Astrocyte of the hippocampus (primary cell): ENCODE results near the gene SUN5.
"Not testable (repeated sequence)": the region's sequence is repeated elsewhere in the genome, so short reads cannot be mapped to it uniquely, and the experiment has no call there.

Experiments
- DNase-seq: peaks from one replicate; pipeline ENCODE4 v3.0.0; 2011; ENCODE audit warnings: low read depth, low spot score

Gene SUN5

DNA sequence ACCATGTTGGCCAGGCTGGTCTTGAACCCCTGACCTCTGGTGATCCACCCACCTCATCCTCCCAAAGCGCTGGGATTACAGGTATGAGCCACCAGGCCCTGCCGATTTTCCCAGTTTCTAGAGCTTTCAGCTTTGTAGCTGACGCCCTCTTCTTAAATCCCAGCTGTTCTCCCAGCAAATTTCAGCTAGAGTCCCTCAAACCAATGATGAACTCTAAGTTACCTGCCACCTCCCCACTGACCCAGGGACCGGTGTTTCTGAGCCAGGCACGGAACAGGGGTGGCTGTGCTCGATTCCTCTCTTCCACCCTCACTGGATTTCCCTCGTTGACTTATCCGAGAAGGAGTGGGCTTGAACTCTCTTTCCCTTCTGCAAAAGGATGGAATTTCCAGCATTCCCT lies 39.1 kb downstream of the SUN5 start:
- no peak for DNase-seq

GRCh38 chr20:32964575-32964974 lies 39.7 kb downstream of the SUN5 start:
- DNase-seq, result no peak

DNA sequence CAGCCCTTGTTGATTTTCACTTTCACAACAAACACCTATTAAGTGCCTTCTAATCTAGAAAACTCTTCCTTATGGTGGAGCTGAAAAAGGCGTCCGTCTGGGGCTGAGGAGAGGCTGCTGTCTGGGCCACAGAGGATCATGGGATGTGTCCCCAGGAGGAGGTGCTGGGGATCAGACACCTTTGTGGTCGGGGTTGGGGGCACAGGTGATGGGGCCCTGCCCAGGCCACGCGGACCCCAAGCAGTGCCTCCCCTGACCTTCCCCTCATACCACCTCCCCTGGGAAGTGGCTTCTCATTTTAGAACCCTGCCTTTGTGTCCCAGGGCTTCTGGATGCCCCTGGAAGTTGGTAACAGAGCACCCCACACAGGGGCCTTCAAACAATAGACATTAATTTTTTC lies 41.1 kb downstream of the SUN5 start:
- DNase-seq, result no peak

GRCh38 chr20:32962646-32963045 lies 41.6 kb downstream of the SUN5 start:
- DNase-seq, result not testable (repeated sequence)

GRCh38 chr20:32962053-32962452 lies 42.2 kb downstream of the SUN5 start:
- no peak for DNase-seq

- no peak for DNase-seq
These were observed 43.1 kb downstream of the SUN5 start for GRCh38 chr20:32960849-32961731.

DNA sequence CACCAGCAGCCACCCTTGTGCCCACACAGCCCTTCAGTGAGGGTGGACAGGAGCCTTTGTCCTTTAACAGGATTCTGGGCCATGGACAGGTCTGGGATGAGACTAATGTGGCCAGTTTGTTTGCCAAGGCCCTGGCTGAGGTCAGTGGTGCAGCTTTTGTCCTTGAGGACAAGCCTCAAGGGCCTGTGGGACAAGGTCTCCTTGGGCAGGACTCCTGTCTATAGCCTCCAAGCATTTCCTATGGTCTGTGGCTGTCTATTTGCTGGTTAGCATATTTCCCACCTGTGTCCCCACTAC lies 44.1 kb downstream of the SUN5 start:
- DNase-seq, result no peak

DNA sequence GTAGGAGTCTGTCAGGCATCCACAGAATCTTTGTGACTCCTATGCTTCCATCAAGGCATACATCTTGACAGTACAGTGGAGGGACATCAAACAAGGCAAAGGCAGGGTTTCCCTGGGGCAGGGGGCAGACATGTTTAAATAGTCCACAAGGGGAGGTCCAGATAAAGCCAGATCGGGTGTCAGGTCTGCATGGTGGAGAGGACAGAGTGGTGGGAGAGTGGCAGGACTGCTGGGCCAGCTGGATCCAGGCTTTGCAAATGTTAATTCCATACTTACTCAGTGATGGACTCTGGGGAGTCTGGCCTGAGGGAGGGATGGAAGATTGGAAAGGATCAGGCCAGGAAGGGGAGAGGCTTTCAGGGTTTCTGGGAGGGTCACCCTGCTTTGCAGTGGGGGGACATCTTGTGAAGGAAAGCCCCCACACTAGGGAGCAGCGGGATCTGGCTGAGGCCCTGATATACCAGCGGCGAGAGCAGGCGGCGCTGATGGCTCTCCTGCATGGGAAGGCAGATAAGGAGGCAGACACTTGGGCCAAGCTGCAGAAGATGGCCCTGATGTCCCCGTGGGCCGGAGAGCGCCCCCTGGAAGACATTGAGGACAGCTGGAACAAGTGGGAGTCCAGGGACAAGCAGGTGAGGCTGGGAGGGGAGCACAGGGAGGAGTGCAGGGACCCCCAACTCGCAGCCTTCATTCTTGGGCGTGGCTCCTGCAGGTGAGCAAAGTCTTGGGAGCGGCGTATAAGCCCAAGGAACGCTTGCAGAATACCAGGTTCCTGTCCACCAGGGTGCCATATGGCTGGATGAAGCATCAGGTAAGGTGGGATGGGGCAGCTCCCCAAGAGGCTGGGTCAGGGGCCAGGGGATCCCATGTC lies 44.6 kb downstream of the SUN5 start:
- no peak for DNase-seq

GRCh38 chr20:32958574-32958973 lies 45.7 kb downstream of the SUN5 start:
- DNase-seq, result no peak

DNA sequence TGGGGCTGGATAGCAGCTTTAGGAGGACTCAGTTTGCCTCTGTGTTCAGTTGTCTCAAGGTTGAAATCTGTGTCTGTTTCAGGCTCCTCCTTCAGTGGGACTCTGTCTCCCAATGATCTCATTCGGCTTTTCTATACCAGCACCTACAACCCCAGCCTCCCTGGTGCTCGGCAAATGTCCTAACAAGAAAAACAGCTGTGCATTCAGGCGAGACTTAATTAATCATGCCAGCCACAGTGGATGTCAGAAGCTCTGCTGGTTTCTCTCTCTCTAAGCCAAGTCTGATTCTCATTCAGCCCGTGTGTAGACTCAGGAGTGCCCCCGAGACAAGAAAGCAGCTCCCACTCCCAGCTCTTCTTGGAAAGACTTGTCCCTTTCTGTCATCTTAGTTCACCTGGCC lies 46.8 kb downstream of the SUN5 start:
- DNase-seq, result no peak

DNA sequence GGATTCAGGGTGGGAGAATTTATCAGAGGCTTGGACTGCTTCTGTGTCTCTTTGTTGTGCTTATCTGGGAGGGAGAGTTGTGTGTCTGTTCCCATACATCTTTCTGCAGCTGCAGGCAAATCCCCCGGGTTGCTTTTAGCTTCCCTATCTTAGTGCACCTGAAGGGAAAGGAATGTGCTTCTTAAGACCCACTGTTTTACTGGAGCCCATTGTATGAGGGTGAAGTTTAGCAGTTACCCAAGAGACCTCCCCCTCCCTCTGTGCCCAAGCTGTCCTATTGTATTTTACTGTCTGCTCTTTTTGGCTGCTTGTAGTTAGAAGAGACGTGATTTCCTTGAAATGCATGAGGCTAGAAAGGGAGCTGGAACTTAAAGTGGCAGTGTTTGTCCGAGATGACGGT lies 53.7 kb downstream of the SUN5 start:
- DNase-seq, result not testable (repeated sequence)

- DNase-seq, result no peak
These were observed 57.6 kb downstream of the SUN5 start for GRCh38 chr20:32946629-32947028.

DNA sequence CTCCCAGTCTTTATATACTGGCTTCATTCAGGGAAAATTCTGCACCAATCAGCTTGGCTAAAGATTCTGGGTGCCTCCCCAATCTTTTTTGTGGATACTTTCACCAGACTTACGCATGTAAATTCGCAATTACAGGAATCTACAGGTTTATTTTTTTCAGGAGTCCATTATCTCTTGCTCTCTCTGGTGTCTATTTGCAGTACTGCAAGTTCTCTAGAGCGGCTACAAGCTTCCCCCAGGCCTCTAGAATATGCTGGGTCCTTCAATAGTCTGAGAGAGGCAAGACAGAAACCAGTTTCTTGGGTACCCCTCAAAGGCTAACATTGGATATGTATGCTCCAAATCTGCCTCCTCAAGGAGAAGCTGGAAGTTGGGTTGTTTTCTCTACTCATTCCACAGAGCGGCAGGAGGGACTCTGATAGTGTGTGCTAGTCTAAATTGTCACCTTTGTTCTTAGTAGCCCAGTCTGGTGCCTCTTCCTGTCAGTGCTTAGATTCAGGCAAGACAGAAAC lies 58.5 kb downstream of the SUN5 start:
- peak; percentile 26 for DNase-seq

DNA sequence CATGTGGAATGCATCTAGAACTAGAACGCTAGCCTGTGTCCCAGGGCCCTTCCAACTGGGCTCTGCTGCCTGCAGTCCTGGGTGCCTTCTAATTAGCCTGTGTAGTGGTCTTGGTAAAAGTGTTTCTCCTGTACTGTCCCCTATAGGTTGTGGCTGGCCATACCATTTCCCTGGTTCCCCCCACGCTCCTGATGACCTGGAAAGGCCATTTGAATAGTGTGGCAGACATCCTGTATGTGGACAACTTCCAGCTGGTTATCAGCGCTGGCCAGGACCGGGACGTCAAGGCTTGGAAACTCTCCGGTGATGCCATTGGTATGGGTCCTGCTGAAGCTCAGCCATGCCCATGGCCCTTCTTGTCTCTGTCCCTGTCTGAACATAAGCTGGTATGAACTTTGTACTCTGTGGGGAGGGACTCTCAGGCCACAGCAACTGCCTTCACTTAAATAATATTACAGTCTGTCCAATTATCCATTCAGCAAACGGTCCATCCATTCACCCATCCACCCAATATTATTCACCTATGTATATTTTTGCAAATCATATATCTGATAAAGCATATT lies 60.7 kb downstream of the SUN5 start:
- DNase-seq, result no peak

GRCh38 chr20:32941155-32941885 lies 62.9 kb downstream of the SUN5 start:
- no peak for DNase-seq

DNA sequence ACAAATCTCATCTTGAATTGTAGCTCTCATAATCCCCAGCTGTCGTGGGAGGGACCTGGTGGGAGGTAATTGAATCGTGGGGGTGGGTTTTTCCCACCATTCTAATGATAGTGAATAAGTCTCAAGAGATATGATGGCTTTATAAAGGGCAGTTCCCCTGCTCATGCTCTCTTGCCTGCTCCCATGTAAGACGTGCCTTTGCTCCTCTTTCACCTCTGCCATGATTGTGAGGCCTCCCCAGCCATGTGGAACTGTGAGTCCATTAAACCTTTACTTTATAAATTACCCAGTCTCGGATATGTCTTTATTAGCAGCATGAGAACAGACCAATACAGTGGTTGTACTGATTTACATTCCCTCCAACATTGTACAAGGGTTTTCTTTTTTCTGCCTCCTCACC lies 69.7 kb downstream of the SUN5 start:
- no peak for DNase-seq
